ENCODE results near the gene PGLYRP3. TPM values are rescaled to one million over a fixed set of nuclear protein-coding genes. Genes with fewer than 3 reads are reported as not detected.

PGLYRP3 gene
- not detected for total RNA-seq

GRCh38 chr1:153312570-153313186, at the start of gene PGLYRP3:
Gene PGLYRP3, minus strand, starts transcription at chr1:153312952. Its CDS starts 2,287 bp downstream, at chr1:153310665.
- no peak for ATAC-seq (replicated peaks)
- no peaks in the 10 kb centered on the region for H3K4me1 Mint-ChIP-seq

GRCh38 chr1:153362187-153362775, 49.5 kb upstream of the PGLYRP3 start:
- Mint-ChIP-seq H3K27me3 (peaks cover 18% of the 10 kb centered on the region), H3K4me1 (peaks cover 4% of the 10 kb centered on the region), H3K4me3 (no peak overlapping the region)

More at GRCh38 chr1:153312570-153313186, at the start of gene PGLYRP3:
- Mint-ChIP-seq H3K27ac (no peak within 1 kb of the TSS), H3K27me3 (peaks cover 11% of the 10 kb centered on the region), H3K9me3 (no peaks in the 10 kb centered on the region), H3K36me3 (ENCODE audit: low read depth) (no peaks in the 10 kb centered on the region), H3K4me3 (no peak within 1 kb of the TSS)

GRCh38 chr1:153361480-153362109, 48.8 kb upstream of the PGLYRP3 start:
- ATAC-seq (replicated peaks), result no peak
- H3K27ac Mint-ChIP-seq, result peak overlapping the region; percentile 58
- H3K27me3 Mint-ChIP-seq, result peaks cover 18% of the 10 kb centered on the region
- H3K9me3 Mint-ChIP-seq, result no peaks in the 10 kb centered on the region
- peaks cover 4% of the 10 kb centered on the region for H3K4me1 Mint-ChIP-seq
- no peaks in the 10 kb centered on the region for H3K36me3 Mint-ChIP-seq (ENCODE audit: low read depth)
- no peak overlapping the region for H3K4me3 Mint-ChIP-seq

More at GRCh38 chr1:153362187-153362775, 49.5 kb upstream of the PGLYRP3 start:
- H3K9me3 Mint-ChIP-seq, result no peaks in the 10 kb centered on the region
- H3K27ac Mint-ChIP-seq, result no peak overlapping the region
- ATAC-seq (replicated peaks), result no peak
- no peaks in the 10 kb centered on the region for H3K36me3 Mint-ChIP-seq (ENCODE audit: low read depth)

GRCh38 chr1:153360592-153361479, 48.1 kb upstream of the PGLYRP3 start:
- peaks cover 15% of the 10 kb centered on the region for H3K27me3 Mint-ChIP-seq
- ATAC-seq (replicated peaks), result no peak
- H3K27ac Mint-ChIP-seq, result peak overlapping the region; percentile 58

GRCh38 chr1:153360190-153360589, 47.4 kb upstream of the PGLYRP3 start:
- ATAC-seq (replicated peaks), result no peak
- Mint-ChIP-seq H3K4me1 (peaks cover 4% of the 10 kb centered on the region), H3K9me3 (no peaks in the 10 kb centered on the region), H3K27ac (no peak overlapping the region), H3K36me3 (ENCODE audit: low read depth) (no peaks in the 10 kb centered on the region), H3K4me3 (no peak overlapping the region), H3K27me3 (peaks cover 15% of the 10 kb centered on the region)

More at GRCh38 chr1:153360592-153361479, 48.1 kb upstream of the PGLYRP3 start:
- H3K36me3 Mint-ChIP-seq (ENCODE audit: low read depth), result no peaks in the 10 kb centered on the region
- H3K4me1 Mint-ChIP-seq, result peaks cover 4% of the 10 kb centered on the region
- no peak overlapping the region for H3K4me3 Mint-ChIP-seq
- no peaks in the 10 kb centered on the region for H3K9me3 Mint-ChIP-seq

GRCh38 chr1:153359241-153359640, 46.5 kb upstream of the PGLYRP3 start:
- Mint-ChIP-seq H3K27me3 (peaks cover 11% of the 10 kb centered on the region), H3K4me3 (no peak overlapping the region), H3K36me3 (ENCODE audit: low read depth) (no peaks in the 10 kb centered on the region), H3K9me3 (no peaks in the 10 kb centered on the region), H3K4me1 (peaks cover 4% of the 10 kb centered on the region), H3K27ac (no peak overlapping the region)
- no peak for ATAC-seq (replicated peaks)

- peaks cover 4% of the 10 kb centered on the region for H3K4me1 Mint-ChIP-seq
- H3K4me3 Mint-ChIP-seq, result no peak overlapping the region
- H3K27ac Mint-ChIP-seq, result no peak overlapping the region
- H3K9me3 Mint-ChIP-seq, result no peaks in the 10 kb centered on the region
- no peaks in the 10 kb centered on the region for H3K36me3 Mint-ChIP-seq (ENCODE audit: low read depth)
- ATAC-seq (replicated peaks), result no peak
- H3K27me3 Mint-ChIP-seq, result peaks cover 11% of the 10 kb centered on the region
Observed at GRCh38 chr1:153358691-153358975, 45.9 kb upstream of the PGLYRP3 start.

GRCh38 chr1:153357853-153358690, 45.3 kb upstream of the PGLYRP3 start, which contains the start of gene S100A9:
Gene S100A9, plus strand, starts transcription at chr1:153357854. Its CDS starts 430 bp downstream, at chr1:153358284.
- Mint-ChIP-seq H3K36me3 (ENCODE audit: low read depth) (no peaks in the 10 kb centered on the region), H3K9me3 (no peaks in the 10 kb centered on the region), H3K4me3 (peak within 1 kb of the TSS; percentile 28), H3K27me3 (peaks cover 6% of the 10 kb centered on the region), H3K4me1 (peaks cover 4% of the 10 kb centered on the region), H3K27ac (peak within 1 kb of the TSS; percentile 45)
- no peak for ATAC-seq (replicated peaks)

- H3K4me3 Mint-ChIP-seq, result peak overlapping the region; percentile 28
- no peaks in the 10 kb centered on the region for H3K36me3 Mint-ChIP-seq (ENCODE audit: low read depth)
- peaks cover 4% of the 10 kb centered on the region for H3K27me3 Mint-ChIP-seq
- H3K27ac Mint-ChIP-seq, result peak overlapping the region; percentile 45
- H3K9me3 Mint-ChIP-seq, result no peaks in the 10 kb centered on the region
- H3K4me1 Mint-ChIP-seq, result peaks cover 4% of the 10 kb centered on the region
- peak; percentile 23 for ATAC-seq (replicated peaks)
Observed at GRCh38 chr1:153357076-153357852, 44.5 kb upstream of the PGLYRP3 start.

GRCh38 chr1:153356392-153357075, 43.8 kb upstream of the PGLYRP3 start:
- no peaks in the 10 kb centered on the region for H3K9me3 Mint-ChIP-seq
- peaks cover 4% of the 10 kb centered on the region for H3K27me3 Mint-ChIP-seq
- peaks cover 4% of the 10 kb centered on the region for H3K4me1 Mint-ChIP-seq
- no peak for ATAC-seq (replicated peaks)
- H3K36me3 Mint-ChIP-seq (ENCODE audit: low read depth), result no peaks in the 10 kb centered on the region
- no peak overlapping the region for H3K4me3 Mint-ChIP-seq
- peak overlapping the region; percentile 45 for H3K27ac Mint-ChIP-seq

GRCh38 chr1:153355445-153356071, 42.8 kb upstream of the PGLYRP3 start:
- Mint-ChIP-seq H3K4me1 (peaks cover 4% of the 10 kb centered on the region), H3K27ac (no peak overlapping the region), H3K4me3 (no peak overlapping the region), H3K27me3 (no peaks in the 10 kb centered on the region), H3K36me3 (ENCODE audit: low read depth) (no peaks in the 10 kb centered on the region), H3K9me3 (no peaks in the 10 kb centered on the region)
- peak; percentile 79 for ATAC-seq (replicated peaks)

- Mint-ChIP-seq H3K36me3 (ENCODE audit: low read depth) (no peaks in the 10 kb centered on the region), H3K27me3 (peaks cover 3% of the 10 kb centered on the region), H3K4me1 (peaks cover 4% of the 10 kb centered on the region), H3K9me3 (no peaks in the 10 kb centered on the region), H3K4me3 (no peak overlapping the region), H3K27ac (no peak overlapping the region)
- peak; percentile 31 for ATAC-seq (replicated peaks)
Observed at GRCh38 chr1:153354515-153355193, 41.9 kb upstream of the PGLYRP3 start.

Data from activated T-helper 17 cell treated with anti-CD3 and anti-CD28 coated beads, Interleukin-2, amount 50 U/mL, for 72 hours (primary cell).